HG02938 (cell line): ENCODE results near the gene JADE2.
"Not testable (repeated sequence)": the region's sequence is repeated elsewhere in the genome, so short reads cannot be mapped to it uniquely, and the experiment has no call there.

Source experiments
- ATAC-seq: cut with Tn5 transposase; IDR thresholded peaks from one replicate; pipeline ENCODE4 v1.9.1; 2021; ENCODE audit warnings: mild to moderate bottlenecking, moderate library complexity; ENCODE audit not compliant: unreplicated experiment

JADE2 gene

DNA sequence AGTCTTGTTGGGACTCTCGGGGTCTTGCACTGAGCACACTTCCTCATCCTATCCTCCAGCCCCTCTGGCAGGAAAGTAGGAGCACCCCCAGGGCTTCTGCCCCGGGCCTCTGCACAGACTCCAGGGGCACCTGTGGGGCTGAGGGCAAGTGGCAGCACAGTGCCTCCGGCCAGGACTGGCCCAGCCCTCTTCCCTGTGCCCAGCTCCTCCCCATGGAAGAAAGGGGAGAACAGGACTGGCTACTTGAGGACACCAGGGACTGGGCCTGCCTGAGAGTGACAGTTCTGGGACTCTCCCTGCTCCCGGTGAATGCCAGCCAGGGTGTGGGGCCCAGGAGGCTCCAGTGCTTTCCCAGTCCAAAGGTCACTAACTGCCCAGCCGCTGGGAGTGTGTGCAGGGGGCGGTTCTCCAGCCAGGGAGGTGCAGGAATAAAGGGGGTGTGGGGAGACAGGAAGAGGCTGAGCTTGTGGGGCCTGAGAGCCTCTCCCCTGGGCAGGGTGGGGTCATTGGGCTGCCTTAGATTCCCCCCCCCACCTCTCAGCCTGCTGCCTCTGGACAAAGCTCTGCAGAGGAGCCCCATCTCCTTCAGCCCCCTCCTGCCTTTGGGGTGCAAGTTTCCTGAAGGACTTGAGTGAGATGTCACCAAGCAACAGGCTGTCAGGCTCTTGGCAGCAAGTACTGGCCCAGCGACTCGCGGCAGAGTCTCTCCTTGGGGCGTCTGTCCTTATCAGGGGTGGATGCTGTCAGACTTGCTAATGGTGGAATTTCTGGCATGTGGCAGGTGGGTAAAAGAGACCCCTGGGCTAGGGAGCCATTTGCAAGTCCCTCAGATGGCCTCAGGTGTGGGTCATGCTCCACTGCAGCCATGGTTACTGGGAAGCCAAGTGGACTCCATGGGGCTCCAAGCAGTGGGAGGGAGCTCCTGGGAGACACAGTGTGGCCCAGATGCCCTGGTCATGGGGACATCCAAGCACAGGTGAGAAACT is 19.1 kb upstream of the JADE2 start:
- no peak for ATAC-seq

GRCh38 chr5:134507452-134507851 is 18.0 kb upstream of the JADE2 start:
- no peak for ATAC-seq

- no peak for ATAC-seq
Measured at GRCh38 chr5:134508521-134509195, 16.8 kb upstream of the JADE2 start.

GRCh38 chr5:134509308-134510040 is 16.0 kb upstream of the JADE2 start:
- no peak for ATAC-seq

DNA sequence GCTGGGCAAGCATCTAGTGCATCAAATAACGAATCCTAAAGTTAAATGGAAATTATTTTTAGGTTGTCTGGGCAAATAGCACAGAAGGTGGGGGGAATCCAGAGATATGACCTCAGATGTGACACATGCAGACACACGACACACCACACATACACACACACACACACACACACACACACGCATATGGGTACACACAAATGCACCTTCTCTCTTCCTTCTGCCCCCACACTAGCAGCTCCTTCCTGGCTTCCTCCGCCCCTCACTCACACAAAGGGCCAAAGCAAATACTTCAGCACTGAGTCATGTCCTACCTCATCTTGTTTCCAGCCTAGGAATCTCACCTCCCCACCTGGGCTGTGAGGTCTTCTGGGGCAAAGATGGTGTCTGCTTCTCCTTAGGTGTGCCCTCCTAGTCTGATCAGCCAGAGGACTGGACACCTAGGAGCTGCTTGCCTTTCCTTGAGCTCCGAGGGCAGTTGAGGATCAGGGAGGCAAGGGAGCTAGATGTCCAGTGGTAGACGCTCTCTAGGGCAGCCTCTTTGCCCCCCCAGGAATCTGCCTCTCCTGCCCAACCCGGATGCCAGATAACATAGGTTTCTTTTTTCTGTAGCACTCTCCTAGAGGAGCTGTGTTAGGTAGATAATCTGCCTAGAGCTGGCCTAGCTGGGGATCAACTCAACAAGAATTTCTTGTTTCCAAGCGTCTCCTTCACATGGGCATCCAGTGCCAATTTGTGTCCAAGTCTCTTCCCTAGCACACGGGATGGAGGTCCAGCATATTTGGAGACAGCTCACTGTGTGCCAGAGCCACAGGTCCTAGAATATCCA is 14.3 kb upstream of the JADE2 start:
- ATAC-seq, result no peak

GRCh38 chr5:134511796-134512660 is 13.4 kb upstream of the JADE2 start:
- no peak for ATAC-seq

DNA sequence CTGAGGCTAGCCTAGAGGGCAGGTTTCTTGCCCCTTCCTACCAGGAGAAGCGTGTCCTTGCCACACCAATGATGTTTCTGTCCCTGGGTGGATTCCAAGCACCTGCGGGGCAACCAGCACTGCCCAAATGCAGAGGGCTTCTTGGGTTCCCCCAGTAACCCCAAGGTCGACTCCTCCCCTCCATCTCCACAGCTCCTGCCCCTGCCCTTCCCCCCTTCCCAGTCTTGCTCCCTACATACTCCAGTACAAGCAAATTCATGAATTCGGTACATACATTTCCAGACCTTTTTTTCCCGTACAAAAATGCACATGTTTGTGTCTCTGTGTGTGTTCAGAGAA is 12.8 kb upstream of the JADE2 start:
- ATAC-seq, result no peak

- ATAC-seq, result no peak
Measured at GRCh38 chr5:134515801-134516200, 9.7 kb upstream of the JADE2 start.

GRCh38 chr5:134516984-134517383 is 8.5 kb upstream of the JADE2 start:
- not testable (repeated sequence) for ATAC-seq

DNA sequence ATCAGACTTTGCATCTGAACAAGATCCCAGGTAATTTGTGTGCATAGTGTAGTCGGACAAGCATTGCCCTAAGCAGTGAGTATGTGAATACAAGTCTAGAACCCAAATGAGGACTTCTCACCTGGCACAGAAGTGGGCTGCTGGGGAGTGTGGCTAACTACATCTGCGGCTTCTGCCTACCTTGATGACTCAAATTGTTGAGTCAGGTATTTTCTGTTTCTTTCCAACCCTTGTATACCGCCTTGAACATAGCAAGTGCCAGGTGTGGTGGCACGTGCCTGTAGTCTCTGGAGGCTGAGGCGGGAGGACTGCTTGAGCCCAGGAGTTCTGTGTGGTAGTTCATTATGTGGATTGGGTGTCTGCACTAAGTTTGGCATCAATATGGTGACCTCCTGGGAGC is 7.9 kb upstream of the JADE2 start:
- no peak for ATAC-seq

GRCh38 chr5:134519989-134520388 is 5.5 kb upstream of the JADE2 start:
- ATAC-seq, result no peak

- ATAC-seq, result no peak
Measured at GRCh38 chr5:134521841-134522240, 3.6 kb upstream of the JADE2 start.

- no peak for ATAC-seq
Measured at GRCh38 chr5:134523543-134524271, 1.8 kb upstream of the JADE2 start.

GRCh38 chr5:134524272-134524825 is 1.1 kb upstream of the JADE2 start:
- no peak for ATAC-seq

DNA sequence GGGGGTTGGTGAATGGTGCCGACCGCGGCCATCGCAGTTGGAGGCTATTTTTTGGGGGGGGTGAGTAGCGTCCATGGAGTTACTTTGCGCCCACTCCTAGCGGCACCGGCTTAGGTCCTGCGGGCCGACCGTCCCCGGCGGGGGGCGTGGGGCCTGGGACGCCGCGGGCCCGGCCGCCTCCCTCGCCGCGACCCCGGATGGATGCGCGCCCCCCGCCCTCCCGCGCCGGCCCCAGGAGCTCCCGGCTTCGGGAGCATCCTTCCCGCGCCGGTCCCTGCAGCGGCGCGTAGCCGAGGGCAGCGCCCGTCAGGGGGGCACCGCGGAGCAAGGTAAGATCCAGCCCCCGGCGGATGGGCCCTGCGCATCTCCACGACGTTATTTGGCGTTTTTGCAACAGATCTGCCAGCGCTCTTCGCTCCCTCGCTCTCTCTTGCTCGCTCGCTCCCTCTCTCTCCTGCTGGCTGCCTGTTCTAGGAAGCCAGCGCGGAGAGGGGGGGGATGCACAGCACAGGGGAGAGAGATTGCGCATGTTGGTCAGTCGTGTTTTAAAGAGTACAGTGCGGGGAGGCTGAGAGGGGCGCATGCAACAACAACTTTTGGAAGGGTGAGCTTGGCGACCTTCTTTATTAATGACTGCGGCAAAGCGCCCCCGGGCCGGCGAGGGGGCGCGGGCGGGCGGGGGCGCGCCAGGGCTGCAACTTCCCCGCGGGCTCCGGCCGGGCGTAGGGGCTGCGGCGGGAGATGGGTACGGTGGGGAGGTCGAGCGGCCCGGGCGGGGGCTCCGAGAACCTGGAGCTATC is 413 bp downstream of the JADE2 start:
- ATAC-seq, result no peak

DNA sequence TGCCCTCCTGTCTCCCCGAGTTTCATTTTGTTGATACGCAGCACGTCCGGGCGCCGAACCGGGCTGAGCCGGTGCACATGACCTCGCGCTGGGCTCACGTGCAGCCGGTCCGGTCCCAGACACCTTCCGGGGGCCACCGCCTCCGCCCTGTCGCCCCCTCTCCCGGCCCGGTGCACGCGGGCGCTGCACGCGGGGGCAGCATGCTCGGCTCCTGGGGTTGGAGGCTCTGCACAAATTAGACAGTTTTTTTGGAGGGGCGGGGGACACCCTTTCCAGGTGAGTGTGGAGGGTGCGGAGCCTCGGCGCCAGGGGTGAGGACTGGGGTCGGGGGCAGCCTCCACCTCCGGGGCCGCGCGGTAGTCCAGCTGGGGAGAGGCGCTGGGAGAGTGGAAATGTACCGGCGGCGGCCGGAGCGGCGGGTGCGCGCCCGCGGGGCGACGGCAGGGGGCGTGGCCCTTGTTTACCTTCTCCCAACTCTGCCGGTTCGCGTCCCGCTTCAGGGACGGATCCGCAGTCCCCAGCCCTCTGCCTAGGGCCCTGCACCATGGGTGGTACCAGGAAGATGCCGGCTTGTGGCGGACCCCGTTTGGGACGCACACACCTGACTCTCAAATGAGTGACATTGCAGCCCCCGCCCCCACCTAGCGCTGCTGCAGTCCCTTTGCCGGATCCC is 1.1 kb downstream of the JADE2 start:
- ATAC-seq, result peak; percentile 25
